ENCODE results near the gene DEFB121. TPM values are rescaled to one million over a fixed set of nuclear protein-coding genes. Genes with fewer than 3 reads are reported as not detected.

The DEFB121 gene
- total RNA-seq, 2 donors from 2014 or later = not detected

DNA sequence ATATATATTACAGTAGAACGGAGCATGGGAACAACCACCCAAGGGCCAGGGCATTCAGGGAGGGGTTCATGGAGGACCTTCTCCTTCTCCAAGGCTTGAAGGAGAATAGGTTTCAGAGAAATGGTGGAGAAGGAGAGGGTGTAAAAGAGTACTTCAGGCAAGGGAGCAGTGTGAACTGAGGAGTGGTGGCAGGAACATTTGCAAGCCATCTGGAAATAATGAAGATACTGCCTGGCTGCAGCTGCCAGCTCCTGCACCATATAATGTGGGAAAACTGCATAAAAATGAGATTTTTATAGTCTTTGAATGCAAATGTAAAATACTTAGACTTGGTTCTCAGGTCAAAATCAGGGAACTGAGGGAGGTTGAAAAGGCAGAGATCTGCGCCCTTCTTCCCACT lies 9.6 kb upstream of the DEFB121 start:
- no peaks in the 10 kb centered on the region for H3K27me3 ChIP-seq
- no peaks in the 10 kb centered on the region for H3K36me3 ChIP-seq
- no peak for DNase-seq (ENCODE audit: low spot score)
- TF ChIP-seq, protein P1, sequence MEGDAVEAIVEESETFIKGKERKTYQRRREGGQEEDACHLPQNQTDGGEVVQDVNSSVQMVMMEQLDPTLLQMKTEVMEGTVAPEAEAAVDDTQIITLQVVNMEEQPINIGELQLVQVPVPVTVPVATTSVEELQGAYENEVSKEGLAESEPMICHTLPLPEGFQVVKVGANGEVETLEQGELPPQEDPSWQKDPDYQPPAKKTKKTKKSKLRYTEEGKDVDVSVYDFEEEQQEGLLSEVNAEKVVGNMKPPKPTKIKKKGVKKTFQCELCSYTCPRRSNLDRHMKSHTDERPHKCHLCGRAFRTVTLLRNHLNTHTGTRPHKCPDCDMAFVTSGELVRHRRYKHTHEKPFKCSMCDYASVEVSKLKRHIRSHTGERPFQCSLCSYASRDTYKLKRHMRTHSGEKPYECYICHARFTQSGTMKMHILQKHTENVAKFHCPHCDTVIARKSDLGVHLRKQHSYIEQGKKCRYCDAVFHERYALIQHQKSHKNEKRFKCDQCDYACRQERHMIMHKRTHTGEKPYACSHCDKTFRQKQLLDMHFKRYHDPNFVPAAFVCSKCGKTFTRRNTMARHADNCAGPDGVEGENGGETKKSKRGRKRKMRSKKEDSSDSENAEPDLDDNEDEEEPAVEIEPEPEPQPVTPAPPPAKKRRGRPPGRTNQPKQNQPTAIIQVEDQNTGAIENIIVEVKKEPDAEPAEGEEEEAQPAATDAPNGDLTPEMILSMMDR (IDR thresholded peaks at IDR 0.05) = no peak
- H3K9me3 ChIP-seq = no peaks in the 10 kb centered on the region
- H3K4me3 ChIP-seq = no peak overlapping the region
- H3K4me1 ChIP-seq = no peaks in the 10 kb centered on the region
- no peak overlapping the region for H3K27ac ChIP-seq

DNA sequence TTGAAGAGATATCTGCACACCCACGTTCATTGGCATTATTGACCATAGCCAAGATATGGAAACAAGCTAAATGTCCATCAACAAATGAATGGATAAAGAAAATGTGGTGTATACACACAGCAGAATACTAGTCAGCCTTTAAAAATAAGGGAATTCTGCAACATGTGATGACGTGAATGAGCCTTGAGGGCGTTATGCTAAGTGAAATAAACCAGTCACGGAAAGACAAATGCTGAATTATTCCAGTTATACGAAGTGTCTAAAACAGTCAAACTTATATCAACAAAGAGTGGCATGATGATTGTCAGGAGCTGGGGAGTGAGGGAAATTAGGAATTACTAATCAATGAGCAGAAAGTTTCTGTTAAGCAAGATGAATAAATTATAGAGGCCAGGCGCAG lies 8.4 kb upstream of the DEFB121 start:
- H3K36me3 ChIP-seq = no peaks in the 10 kb centered on the region
- no peaks in the 10 kb centered on the region for H3K27me3 ChIP-seq
- H3K27ac ChIP-seq = no peak overlapping the region
- H3K4me1 ChIP-seq = no peaks in the 10 kb centered on the region
- H3K9me3 ChIP-seq = no peaks in the 10 kb centered on the region
- no peak for DNase-seq (ENCODE audit: low spot score)
- TF ChIP-seq, protein P1 (IDR thresholded peaks at IDR 0.05) = no peak
- H3K4me3 ChIP-seq = no peak overlapping the region

DNA sequence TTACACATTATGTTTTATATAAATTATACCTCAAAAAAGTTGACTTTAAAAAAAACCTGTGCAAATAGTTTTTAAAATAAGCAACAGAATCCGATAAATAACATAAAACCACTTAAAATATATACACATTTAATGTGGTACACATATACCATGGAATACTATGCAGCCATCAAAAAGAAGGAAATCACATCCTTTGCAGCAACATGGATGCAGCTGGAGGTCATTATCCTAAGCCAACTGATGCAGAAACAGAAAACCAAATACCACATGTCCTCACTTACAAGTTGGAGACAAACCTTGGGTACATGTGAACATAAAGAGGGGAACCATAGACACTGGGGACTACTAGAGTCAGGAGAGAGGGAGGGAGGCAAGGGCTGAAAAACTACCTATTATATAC lies 4.0 kb upstream of the DEFB121 start:
- Histone ChIP-seq H3K9me3 (no peaks in the 10 kb centered on the region), H3K4me3 (no peak overlapping the region), H3K27ac (no peak overlapping the region), H3K36me3 (no peaks in the 10 kb centered on the region), H3K4me1 (no peaks in the 10 kb centered on the region), H3K27me3 (no peaks in the 10 kb centered on the region)
- DNase-seq (ENCODE audit: low spot score) = no peak
- TF ChIP-seq, protein P1 (IDR thresholded peaks at IDR 0.05) = no peak

DNA sequence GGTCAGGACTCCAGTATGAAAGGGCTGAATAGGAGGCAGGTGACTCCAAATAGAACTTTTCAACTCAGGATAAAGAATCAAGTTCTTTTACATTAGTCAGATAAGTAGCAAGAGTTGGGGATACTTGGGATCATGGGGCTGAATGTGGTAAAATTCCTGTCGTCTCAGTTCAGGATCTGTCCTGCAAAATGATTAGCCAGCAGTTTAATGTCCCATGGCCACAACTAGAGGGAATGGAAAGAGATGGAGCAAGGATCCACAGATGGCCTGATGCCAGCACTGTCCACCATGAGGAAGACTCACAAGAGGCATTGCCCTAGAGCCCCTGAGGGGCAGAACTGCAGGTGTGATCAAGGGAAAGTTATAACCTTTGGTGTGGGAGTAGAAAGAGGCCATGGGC lies 2.1 kb downstream of the DEFB121 start:
- Histone ChIP-seq H3K4me3 (no peak overlapping the region), H3K9me3 (no peaks in the 10 kb centered on the region), H3K4me1 (no peaks in the 10 kb centered on the region), H3K27me3 (no peaks in the 10 kb centered on the region), H3K27ac (no peak overlapping the region), H3K36me3 (no peaks in the 10 kb centered on the region)
- TF ChIP-seq, protein P1 (IDR thresholded peaks at IDR 0.05) = no peak
- no peak for DNase-seq (ENCODE audit: low spot score)

DNA sequence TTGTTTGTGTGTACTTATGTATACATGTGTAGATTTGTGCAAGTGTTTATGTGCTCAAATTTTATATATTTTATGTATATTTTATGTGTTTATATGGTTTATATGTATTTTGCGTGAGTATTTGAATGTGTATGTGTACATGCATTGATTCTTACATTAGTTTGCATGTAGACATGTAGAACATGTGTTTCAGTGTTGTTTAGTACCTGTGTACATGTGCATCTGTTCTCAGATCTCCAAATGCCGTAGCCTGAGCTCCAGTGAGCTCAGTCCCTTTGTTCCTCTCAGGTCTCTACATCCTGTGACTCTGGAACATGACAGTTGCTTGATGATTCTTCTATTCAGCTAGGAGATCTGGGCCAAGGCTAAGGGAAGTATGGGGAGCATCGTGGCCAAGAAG lies 11.1 kb downstream of the DEFB121 start:
- no peaks in the 10 kb centered on the region for H3K36me3 ChIP-seq
- H3K27me3 ChIP-seq = no peaks in the 10 kb centered on the region
- TF ChIP-seq, protein P1 (IDR thresholded peaks at IDR 0.05) = no peak
- H3K9me3 ChIP-seq = no peaks in the 10 kb centered on the region
- DNase-seq (ENCODE audit: low spot score) = no peak
- H3K4me1 ChIP-seq = no peaks in the 10 kb centered on the region
- no peak overlapping the region for H3K4me3 ChIP-seq
- H3K27ac ChIP-seq = no peak overlapping the region

DNA sequence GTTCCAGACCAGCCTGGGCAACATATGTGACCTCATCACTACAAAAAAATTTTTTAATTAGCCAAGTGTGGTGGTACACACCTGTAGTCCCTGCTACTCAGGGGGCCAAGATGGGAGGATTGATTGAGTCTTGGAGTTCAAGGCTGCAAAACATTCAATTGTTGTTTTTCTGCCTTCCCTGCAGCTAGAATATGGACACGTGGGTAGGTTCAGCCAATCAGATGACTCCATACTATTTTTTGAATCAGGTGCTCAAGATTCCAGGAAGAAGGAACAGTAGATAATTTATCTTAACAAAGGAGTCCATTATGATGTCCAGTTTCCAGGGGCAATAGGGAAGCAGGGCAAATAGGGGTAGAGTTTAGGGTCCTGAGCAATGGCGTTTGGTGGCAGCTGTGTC lies 13.2 kb downstream of the DEFB121 start:
- no peaks in the 10 kb centered on the region for H3K36me3 ChIP-seq
- TF ChIP-seq, protein P1 (IDR thresholded peaks at IDR 0.05) = no peak
- H3K27ac ChIP-seq = no peak overlapping the region
- no peaks in the 10 kb centered on the region for H3K27me3 ChIP-seq
- H3K4me3 ChIP-seq = no peak overlapping the region
- no peaks in the 10 kb centered on the region for H3K9me3 ChIP-seq
- H3K4me1 ChIP-seq = no peaks in the 10 kb centered on the region
- DNase-seq (ENCODE audit: low spot score) = no peak
